ENCODE measurements around the gene ACOT6. TPM values are rescaled to one million over a fixed set of nuclear protein-coding genes. Genes with fewer than 3 reads are reported as not detected.
"Not testable (repeated sequence)": the region's sequence is repeated elsewhere in the genome, so short reads cannot be mapped to it uniquely, and the experiment has no call there.

ACOT6 gene
- total and polyA plus RNA-seq, 3 donors from 2014 or later: 0.57 to 1.2 (median 0.94) TPM

- no peaks in the 10 kb centered on the region for H3K36me3 ChIP-seq (ENCODE audit: low read depth, missing control alignments)
- intact Hi-C loops (cut with DNase I; ENCODE audit: low total_unique reads): no loop called here
- no peaks in the 10 kb centered on the region for H3K27me3 ChIP-seq
- no peak overlapping the region for H3K27ac ChIP-seq
- H3K9me3 ChIP-seq: no peaks in the 10 kb centered on the region
- no peak for DNase-seq
- H3K4me3 ChIP-seq: no peak overlapping the region
- no peaks in the 10 kb centered on the region for H3K4me1 ChIP-seq
- no peak for TF ChIP-seq POLR2A (IDR thresholded peaks at IDR 0.05)
- TF ChIP-seq, protein P1, sequence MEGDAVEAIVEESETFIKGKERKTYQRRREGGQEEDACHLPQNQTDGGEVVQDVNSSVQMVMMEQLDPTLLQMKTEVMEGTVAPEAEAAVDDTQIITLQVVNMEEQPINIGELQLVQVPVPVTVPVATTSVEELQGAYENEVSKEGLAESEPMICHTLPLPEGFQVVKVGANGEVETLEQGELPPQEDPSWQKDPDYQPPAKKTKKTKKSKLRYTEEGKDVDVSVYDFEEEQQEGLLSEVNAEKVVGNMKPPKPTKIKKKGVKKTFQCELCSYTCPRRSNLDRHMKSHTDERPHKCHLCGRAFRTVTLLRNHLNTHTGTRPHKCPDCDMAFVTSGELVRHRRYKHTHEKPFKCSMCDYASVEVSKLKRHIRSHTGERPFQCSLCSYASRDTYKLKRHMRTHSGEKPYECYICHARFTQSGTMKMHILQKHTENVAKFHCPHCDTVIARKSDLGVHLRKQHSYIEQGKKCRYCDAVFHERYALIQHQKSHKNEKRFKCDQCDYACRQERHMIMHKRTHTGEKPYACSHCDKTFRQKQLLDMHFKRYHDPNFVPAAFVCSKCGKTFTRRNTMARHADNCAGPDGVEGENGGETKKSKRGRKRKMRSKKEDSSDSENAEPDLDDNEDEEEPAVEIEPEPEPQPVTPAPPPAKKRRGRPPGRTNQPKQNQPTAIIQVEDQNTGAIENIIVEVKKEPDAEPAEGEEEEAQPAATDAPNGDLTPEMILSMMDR (IDR thresholded peaks at IDR 0.05): no peak
Observed at GRCh38 chr14:73651005-73651404, 38.7 kb downstream of the ACOT6 start.

- no peak for DNase-seq
- H3K4me3 ChIP-seq: no peak overlapping the region
- TF ChIP-seq, protein P1 (IDR thresholded peaks at IDR 0.05): no peak
- TF ChIP-seq POLR2A (IDR thresholded peaks at IDR 0.05): no peak
- H3K4me1 ChIP-seq: no peaks in the 10 kb centered on the region
- intact Hi-C loops (cut with DNase I; ENCODE audit: low total_unique reads): no loop called here
- no peaks in the 10 kb centered on the region for H3K9me3 ChIP-seq
- no peak overlapping the region for H3K27ac ChIP-seq
- WGBS, 2 donors: 97% methylated on average over 1 of the region's 1 CpG
- H3K27me3 ChIP-seq: no peaks in the 10 kb centered on the region
- H3K36me3 ChIP-seq (ENCODE audit: low read depth, missing control alignments): no peaks in the 10 kb centered on the region
Observed at GRCh38 chr14:73655851-73656250, 43.5 kb downstream of the ACOT6 start.

GRCh38 chr14:73659202-73659601 lies 46.9 kb downstream of the ACOT6 start:
- H3K4me3 ChIP-seq; H3K36me3 ChIP-seq (ENCODE audit: low read depth, missing control alignments); H3K4me1 ChIP-seq; H3K27me3 ChIP-seq; DNase-seq; H3K27ac ChIP-seq; H3K9me3 ChIP-seq; intact Hi-C loops (cut with DNase I; ENCODE audit: low total_unique reads): not testable (repeated sequence)
- WGBS, 2 donors: 88 to 90% methylated on average over 11 of the region's 11 CpGs

DNA sequence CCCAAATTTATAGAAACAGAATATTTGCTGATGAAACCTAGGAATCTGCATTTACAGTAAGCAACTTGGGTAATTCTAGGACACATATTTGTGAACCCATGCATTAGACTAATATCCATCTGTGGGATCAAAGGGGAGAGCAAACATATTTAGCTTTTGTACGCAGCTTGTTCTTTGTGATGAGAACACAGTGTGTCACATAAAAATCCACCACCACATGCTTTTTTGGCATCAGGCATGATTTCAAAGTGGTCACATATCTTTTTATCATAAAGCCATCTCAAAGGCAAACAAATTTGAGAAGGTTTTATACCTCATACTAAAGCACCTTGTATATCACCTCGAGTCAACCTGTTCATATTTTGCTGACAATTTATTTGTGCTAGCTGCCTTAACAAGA lies 48.2 kb downstream of the ACOT6 start:
- no peak for DNase-seq
- intact Hi-C loops (cut with DNase I; ENCODE audit: low total_unique reads): no loop called here
- TF ChIP-seq, protein P1 (IDR thresholded peaks at IDR 0.05): no peak
- TF ChIP-seq POLR2A (IDR thresholded peaks at IDR 0.05): no peak
- 66 to 71% methylated on average over 2 of the region's 2 CpGs for WGBS, 2 donors
- no peaks in the 10 kb centered on the region for H3K9me3 ChIP-seq
- H3K4me3 ChIP-seq: no peak overlapping the region
- H3K27ac ChIP-seq: no peak overlapping the region
- peaks cover 2% of the 10 kb centered on the region for H3K4me1 ChIP-seq
- no peaks in the 10 kb centered on the region for H3K27me3 ChIP-seq
- no peaks in the 10 kb centered on the region for H3K36me3 ChIP-seq (ENCODE audit: low read depth, missing control alignments)

DNA sequence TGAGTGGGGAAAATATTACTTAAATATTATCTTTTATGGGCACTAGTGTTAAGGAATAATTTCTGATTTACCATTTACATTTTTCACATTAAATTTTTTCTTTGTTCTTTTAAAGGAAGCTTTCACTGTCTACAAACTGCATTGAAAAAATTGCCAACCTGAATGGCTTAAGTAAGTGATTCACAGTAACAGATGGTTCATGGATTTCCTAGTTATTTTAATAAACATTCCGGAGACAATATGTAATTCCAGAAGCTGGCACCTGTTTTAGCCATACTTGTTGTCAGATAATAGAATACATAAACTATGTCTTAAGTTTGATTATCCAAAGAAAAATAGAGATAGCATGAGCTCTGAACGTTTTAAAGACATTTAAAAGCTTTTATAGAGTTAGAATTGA lies 49.6 kb downstream of the ACOT6 start:
- WGBS, 2 donors: 70 to 76% methylated on average over 2 of the region's 2 CpGs
- no peak for DNase-seq
- TF ChIP-seq POLR2A (IDR thresholded peaks at IDR 0.05): no peak
- TF ChIP-seq, protein P1 (IDR thresholded peaks at IDR 0.05): no peak
- no peak overlapping the region for H3K4me3 ChIP-seq
- no peaks in the 10 kb centered on the region for H3K36me3 ChIP-seq (ENCODE audit: low read depth, missing control alignments)
- H3K27me3 ChIP-seq: no peaks in the 10 kb centered on the region
- H3K9me3 ChIP-seq: no peaks in the 10 kb centered on the region
- intact Hi-C loops (cut with DNase I; ENCODE audit: low total_unique reads): no loop called here
- H3K27ac ChIP-seq: no peak overlapping the region
- H3K4me1 ChIP-seq: peaks cover 2% of the 10 kb centered on the region
